GM19239 (cell line): ENCODE measurements around the gene GAD1.
A peak's percentile ranks its signal among the peaks of the same experiment; 100 is the strongest.

ENCODE experiments used
- DNase-seq: peaks from one replicate; pipeline ENCODE4 v3.0.0; 2011; ENCODE audit warnings: low spot score; ENCODE audit not compliant: insufficient read length
- FAIRE-seq: peaks from 2 replicates; lab custom pipeline; 2011; peaks lifted over from hg19 to GRCh38; lab: Jason Lieb, UNC

The GAD1 gene

DNA sequence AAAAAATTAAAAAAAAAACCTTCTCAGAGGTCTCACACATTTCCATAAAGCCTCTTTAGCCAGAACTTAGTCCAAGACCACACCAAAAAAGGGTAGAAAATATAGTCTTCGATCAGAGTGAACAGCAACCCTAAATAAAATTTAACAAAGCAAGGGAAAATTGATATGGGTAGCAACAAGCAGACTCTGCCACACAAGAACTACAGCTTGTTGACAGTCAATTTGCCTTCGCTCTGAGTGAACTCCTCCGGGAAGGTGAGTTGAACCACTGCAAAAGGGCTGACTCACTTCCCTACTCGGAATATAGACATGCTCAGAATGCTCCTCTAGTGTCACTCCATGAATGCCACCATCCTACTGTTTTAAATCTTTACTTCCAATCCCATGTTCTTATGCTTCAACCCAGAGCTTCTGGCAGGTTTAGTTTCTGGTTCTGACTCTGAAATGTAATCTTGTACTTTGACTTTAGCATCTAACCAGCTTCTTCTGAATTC, 24.1 kb downstream of the GAD1 start:
- no peak for FAIRE-seq
- DNase-seq, result no peak

DNA sequence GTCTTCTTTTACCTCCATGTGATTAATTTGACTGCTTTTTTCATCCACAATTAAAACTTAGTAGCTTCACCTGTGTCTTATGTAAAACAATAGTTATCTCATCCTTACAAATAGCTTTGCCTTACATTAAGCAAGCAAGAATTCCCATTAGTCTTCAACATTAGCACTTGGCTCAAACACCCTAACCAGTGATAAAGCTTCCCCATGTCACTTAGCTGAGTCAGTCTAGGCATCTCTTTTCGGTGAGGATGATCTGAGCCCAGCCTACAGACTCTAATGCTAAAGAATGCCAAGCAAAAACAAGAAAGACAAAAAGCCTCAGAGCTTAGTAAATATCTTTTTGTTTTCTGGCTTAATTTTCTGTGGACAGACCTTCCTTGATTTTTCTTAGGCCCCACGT, 26.1 kb downstream of the GAD1 start:
- DNase-seq (no peak), FAIRE-seq (no peak)

DNA sequence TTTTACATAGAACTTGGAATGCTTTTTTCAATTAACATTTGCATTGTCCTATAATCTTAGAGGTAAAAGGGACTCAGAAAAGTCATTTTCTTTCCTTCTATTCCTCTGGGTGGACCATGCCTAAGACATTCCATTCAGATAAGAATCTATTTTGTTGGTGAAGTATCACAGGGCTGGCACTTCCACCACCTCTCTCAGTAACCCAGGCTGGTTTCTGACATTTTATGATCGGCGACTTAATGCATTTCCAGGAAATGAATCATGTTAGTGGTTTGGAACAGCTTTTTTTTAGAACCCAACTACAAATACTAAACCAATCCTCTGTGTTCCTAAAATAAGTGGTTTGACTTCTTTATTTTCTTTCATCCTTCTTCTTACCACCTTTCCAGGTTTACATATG, 27.0 kb downstream of the GAD1 start:
- FAIRE-seq, result no peak
- no peak for DNase-seq

DNA sequence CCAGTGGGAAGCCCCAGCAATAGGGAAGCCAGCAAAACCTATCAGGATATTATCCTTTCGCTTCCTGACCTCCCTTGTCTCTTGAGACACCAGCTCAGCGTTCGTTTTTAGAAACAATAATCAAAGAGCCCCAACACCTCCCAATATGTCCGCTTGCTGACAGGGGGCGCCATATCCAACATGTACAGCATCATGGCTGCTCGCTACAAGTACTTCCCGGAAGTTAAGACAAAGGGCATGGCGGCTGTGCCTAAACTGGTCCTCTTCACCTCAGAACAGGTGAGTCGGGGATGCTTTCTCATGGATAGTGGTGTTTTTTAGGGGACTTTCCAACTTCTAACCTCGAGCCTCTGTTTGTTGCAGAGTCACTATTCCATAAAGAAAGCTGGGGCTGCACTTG, 28.7 kb downstream of the GAD1 start:
- no peak for FAIRE-seq
- no peak for DNase-seq

DNA sequence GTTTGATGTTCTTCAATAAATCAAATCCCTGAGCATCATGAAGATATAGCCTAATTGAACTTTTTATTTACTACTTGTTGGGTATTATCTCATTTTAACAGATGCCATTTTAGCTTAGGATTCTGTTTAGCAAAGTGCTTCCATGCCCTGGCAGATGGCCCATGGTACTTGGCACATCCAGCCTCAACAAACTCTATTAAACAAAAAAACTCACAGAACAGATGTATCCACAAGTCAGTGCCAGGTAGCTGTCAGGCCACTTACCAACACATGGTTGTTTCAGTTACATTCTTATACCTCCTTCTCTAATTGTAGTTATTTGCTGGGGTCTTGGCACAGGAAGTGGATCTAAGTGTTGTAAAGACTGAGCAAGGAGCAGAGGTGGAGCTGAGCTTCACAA, 29.6 kb downstream of the GAD1 start:
- FAIRE-seq, result no peak
- DNase-seq, result no peak

DNA sequence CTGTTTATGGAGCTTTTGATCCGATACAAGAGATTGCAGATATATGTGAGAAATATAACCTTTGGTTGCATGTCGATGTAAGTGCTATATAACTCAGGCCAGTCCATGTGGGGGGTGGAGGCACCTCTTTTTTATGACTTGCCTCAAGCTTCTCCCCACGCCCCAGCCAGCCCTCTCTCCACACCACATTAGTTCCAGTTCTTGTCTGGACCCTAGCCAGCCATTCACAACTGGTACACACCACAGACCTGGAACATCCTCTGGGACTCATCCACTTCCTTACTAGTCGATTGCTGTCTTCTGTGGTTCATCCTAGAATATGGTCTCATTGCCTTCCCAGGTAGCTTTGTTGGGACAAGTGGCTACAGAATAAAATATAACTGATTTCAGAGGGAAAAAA, 31.0 kb downstream of the GAD1 start:
- DNase-seq (no peak), FAIRE-seq (no peak)

DNA sequence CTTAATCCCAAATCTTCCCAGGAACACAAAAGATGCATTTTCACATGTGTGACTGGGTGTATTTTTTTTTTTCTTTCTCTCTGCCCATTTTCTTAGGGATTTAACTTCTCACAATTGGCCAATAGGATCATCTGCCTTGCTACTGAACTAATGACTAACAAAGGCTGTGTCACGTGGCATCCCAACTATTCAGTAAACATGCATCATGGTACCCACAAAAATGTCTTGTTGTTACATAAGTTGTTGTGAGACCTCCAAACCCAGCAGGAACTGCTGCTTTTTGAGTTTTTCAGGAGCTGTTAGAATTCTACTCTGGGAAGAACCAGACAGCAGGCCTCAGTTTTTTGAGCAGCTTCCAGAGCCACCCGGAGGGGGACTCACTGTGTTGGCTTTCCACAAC, 31.9 kb downstream of the GAD1 start:
- no peak for DNase-seq
- FAIRE-seq, result no peak

DNA sequence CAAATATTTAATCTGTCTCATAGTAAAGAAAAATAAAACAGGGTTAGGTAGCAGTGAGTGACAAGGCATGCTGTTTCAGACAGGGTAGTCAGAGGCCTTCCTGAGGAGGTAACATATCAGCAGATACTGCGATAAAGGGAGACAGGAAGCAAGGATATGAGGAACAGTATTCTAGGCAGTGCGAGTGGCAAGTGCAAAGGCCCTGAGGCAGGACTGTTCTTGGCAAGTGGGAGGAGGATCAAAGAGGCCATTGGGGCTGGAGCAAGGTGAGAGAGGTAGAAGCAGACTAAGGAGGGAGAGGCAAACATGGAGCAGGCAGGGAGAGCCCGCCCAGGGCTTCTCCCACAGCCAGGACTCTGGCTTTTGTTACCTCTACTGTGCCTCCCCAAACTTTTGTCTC, 33.6 kb downstream of the GAD1 start:
- no peak for FAIRE-seq

DNA sequence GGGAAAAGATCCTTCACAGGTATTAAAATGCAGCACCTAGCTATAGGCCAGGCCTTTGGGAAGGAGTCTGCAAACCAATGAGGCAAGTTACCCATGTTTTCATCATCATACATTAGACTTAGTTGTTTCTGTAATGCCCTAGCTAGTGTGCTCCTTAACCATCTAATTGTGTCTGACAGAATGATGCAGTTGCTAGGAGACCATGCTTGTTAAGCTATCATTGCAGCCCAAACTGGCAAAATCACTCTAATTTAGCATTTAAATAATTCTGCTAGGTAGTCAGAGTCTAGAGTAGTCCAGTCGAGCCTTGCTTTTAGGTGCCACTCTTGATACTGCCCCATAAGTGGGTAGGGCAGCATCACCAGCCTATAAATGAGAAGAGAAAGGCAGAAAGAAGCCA, 34.9 kb downstream of the GAD1 start:
- no peak for FAIRE-seq

More for the DNA sequence above, 33.6 kb downstream of the GAD1 start:
- no peak for DNase-seq

DNA sequence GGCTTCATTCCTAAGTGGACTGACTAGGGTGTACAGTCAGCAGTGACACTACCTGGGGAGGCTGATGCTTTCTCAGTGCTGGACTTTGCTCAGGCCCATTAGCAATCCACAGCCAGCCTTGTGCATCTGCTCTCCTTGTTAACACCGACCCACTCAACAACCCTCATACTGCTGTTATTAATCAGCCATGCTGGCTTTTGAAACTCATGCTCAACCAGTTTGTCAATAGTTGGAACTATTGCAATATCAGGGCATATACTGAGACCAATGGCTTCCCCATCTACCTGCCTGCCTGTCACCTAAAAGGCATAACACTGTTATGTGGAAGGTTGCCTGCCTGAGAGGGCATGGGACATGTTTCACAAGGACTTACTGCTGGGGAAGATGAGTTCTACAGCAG, 39.4 kb downstream of the GAD1 start:
- no peak for FAIRE-seq
- DNase-seq, result no peak

More for the DNA sequence above, 34.9 kb downstream of the GAD1 start:
- no peak for DNase-seq

DNA sequence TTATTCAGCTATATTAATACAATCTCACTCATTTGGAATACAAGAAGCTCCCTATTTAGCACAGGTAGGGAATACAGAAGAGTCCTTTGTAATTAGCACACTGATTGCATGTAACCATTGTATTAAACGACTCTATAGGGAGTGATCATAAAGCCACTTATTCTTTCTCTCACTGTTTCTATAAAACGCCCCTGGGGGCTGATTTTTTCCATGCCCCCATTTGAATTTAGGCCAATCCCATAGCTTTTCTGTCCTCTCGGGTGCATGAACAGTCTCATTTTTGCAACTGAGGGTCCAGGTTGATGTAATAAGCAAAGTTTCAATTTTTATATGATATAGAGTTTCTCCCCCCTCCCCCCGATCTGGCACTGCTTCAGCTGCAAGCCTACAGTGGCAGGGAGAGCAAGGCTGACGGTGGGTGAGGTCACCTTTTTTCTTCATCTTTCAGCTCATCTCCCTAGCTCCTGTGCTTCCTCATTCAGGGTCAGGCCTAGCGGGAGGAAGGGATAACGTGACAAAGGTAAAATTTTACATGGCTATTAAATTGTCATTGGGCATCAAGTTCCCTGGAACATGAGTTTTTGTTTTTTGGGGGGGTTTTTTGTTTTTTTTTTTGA, 45.7 kb downstream of the GAD1 start:
- FAIRE-seq (no peak), DNase-seq (no peak)

DNA sequence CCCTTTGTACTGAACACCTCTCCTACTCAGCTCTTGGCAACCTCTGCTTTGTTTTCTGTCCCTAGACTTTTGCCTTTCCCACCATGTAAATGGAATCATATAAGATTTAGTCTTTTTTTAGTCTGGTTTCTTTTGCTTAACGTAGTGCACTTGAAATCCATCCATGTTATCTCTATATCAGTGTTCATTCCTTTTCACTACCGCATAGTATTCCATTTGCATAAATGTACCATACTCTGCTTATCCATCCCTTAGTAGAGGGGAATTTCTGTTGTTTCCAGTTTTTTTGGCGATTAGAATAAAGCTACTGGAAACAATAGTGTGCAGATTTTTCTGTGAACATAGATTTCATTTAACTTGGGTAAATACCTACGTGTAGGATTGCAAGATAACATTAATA, 46.4 kb downstream of the GAD1 start:
- DNase-seq (no peak), FAIRE-seq (no peak)

DNA sequence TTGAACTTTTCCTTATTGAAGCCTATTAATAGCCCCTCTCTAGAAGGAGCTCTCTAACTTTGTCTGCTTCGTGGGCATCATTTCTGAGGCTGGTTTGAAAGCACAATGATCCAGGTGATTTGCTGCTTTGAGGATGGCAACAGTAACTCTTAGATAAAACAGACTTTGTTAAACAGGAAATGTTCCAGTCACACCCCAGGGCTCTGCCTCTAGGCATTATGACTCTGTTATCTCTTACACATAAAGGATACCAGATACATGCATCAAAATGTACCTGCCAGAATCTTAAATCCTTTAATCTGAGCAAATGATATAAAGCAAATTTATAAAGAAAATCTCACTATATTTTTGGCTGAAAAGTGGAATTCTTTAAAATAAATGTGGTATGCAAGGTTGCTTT, 52.3 kb downstream of the GAD1 start:
- DNase-seq (no peak), FAIRE-seq (no peak)

DNA sequence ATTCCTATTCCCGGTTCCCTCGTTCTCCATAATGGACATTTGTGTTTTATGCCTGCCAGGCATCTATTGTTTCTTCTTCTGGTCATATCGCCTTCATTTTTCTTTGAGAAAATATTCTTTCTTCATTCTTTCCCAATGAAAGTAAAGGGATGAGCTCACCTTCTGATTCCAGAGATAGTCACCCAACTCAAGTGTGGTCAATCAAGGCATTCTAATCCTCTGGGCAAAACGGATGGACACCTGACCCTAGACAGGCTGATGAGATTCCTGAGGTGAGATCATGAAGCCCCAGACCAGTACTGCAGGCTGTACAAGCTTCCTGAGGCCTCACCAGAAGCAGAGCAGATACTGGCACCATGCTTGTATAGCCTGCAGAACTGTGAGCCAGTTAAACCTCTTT, 52.8 kb downstream of the GAD1 start:
- FAIRE-seq (no peak), DNase-seq (no peak)

DNA sequence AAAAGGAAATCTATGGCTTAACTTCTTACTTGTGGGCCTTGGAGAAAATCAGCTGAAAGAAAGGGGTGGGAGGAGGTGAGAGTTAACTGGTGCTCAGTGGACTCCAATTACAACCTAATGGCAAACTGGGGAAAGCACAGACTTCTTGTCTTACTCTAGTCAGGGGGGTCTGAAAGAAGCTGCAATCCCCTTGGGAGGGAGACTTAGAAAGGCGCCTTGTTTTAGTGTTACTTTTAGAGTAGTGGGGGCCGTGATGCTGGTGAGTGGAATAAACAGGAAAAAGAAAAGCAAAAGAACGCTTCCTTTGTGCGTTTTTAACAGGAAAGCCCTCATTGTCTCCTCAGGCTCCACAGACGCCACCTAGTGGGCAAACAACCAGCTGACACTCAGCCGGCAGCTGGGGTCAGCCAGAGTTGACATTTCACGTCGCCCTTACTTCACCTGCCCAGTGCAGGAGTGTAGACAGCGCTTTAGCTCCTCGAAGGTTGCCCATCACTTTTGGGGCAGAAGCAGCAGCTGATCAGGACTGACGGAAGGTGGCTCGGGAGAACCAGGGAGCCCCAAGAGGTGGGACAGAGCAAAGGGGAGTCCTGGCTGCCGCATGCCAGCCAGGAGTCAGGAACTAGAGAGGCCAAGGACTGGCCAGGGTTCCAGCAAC, 56.5 kb downstream of the GAD1 start:
- peak; percentile 95 for FAIRE-seq
- DNase-seq, result peak; percentile 71

DNA sequence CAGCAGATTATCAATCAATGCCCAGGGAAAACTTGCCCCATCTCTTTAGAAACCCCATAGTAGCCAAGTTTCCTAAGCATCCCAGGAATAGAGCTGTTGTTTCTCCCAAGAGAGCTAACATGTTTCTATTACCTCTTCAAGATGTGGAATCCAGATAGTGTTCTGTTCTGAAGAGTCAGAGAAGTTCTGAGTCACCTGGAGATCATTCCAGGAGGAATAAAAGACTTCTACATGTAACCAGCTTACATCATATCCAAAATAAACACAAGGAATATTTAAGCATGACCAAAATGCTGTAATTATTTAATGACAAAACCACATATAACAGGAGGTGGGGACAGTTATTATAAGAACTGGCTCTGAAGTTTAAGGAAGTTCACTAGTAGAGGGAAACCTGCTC, 61.4 kb downstream of the GAD1 start:
- DNase-seq, result no peak
- FAIRE-seq, result no peak

DNA sequence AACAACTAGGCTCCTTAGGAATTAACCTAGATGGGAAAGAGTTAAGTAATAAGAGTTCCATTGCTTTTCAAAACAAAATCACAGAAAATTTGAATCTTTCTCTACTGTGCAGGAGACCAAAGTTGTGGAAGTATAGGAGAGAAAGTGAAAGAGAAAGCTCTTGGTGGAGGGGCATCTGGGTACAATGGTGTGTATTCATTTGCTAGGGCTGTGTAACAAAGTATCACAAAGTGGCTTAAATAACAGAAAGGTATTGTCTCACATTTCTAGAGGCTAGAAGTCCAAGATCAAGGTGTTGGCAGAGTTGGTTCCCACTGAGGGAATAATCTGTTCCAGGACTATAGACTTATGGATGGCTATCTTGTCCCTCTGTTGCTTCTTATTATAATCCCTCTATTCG, 61.8 kb downstream of the GAD1 start:
- peak; percentile 16 for DNase-seq
- FAIRE-seq, result peak; percentile 73

DNA sequence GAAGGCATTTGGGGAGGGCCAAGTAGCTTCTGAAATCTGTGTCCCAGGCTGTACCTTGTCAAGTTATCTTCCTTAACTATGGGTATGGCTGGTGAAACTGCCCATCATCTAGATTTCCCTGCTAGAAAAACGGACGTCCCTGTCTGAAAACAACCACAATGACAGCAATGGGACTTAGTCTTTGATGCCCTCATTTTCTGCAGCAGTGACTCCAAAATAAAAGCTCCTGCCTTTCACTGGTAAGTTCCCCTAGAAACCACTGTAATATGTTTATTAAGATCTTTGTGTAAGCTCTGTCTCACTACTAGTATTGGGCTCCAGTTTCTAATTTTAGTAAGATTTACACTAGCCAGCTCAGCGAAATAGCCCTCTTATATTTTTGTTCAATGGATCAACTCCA, 65.2 kb downstream of the GAD1 start:
- no peak for FAIRE-seq
- DNase-seq, result no peak

DNA sequence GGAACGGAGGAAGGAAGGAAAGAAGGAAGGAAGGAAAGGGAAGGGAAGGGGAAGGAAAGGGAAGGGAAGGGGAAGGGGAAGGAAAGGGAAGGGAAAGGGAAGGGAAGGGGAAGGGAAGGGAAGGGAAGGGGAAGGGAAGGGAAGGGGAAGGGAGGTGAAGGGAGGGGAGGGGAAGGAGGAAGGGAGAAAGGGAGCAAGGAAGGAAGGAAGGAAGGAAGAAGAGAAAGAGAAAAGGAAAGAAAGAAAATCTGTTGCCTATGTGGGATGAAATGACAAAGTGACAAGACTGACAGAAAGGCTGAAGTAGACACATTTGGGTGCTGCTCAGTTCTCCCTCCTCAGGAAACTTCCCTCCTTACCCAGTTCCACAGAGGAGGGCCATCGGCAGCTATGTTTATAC, 66.1 kb downstream of the GAD1 start:
- FAIRE-seq, result no peak

DNA sequence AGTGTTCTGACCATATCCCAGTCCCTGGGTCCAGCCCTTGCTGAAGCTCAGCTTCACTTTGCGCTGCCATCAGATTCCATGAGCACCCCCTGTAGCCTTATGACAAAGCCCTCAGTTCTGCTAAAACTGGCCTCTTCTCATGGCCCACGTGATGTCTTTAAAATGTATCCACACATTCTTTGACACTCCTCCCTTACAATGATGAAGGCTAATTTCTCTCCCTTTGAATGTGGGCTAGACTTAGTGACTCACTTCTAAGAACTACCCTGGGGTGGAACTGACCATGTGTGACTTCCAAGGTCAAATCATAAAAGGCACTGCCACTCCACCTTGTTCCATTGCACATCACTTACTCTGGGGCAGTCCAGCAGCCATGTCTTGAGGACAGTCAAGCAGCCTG, 67.0 kb downstream of the GAD1 start:
- DNase-seq (no peak), FAIRE-seq (no peak)

More for the DNA sequence above, 66.1 kb downstream of the GAD1 start:
- no peak for DNase-seq

DNA sequence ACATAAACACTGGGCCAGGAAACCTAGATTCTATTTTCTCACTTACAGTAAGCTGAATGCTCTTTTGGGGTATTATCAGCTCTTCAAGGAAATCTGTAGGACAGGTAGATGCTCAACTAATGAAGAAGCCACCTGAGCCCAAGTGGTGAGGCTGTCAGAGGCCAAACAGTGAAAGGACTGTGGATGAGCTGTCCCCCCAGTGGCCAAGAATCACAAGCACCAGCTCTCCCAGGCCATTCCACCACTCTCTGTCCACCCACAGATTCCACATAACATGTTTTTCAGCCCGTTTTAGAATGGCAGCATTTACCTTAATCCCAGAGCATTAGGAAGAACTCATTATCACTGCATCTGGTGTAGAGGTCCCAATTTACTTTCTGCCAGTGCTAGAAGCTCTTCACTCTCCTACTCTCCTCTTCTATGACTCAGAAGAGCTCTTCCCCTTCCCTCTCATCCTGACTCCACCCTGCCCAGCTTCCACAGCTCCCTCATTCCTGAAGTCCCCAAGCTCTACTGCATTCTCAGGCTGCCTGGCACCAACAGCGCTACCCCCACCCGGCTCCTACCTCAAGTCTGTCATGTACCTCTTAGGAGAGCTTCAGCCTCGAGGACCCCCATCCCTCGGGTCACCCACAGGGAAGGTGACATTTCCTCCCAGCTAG, 68.6 kb downstream of the GAD1 start:
- FAIRE-seq (no peak), DNase-seq (no peak)

DNA sequence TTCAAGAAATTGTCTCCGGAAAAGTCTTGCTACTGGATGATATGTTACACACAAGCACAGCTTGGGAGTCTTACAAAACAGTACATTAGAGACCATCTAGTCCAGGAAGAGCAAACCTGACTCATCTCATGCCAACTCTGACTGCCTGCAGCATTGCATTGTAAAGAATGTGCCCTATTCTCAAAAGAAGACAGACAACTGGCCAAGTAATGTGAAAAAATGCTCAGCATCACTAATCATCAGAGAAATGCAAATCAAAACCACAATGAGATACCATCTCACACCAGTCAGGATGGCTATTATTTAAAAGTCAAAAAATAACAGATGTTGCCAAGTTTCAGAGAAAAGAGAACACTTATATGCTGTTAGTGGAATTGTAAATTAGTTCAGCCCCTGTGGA, 69.7 kb downstream of the GAD1 start:
- no peak for FAIRE-seq

More for the DNA sequence above, 69.7 kb downstream of the GAD1 start:
- no peak for DNase-seq
